H1 (cell line): ENCODE data around the gene RPL28. TPM values are rescaled to one million over a fixed set of nuclear protein-coding genes. Genes with fewer than 3 reads are reported as not detected.
"Not testable (repeated sequence)": the region's sequence is repeated elsewhere in the genome, so short reads cannot be mapped to it uniquely, and the experiment has no call there.

Source experiments
- CTCF ChIA-PET: fragments of 300-600 bp; sonication (Branson Sonifier 250); formaldehyde crosslinking; loops from one replicate; lab custom pipeline; 2021; ENCODE audit not compliant: partially characterized antibody; lab: Charles Lee
- POLR2A ChIA-PET: fragments of 300-600 bp; sonication (Branson Sonifier 250); formaldehyde crosslinking; loops from one replicate; lab custom pipeline; 2021; ENCODE audit warnings: inconsistent platforms; ENCODE audit not compliant: partially characterized antibody; lab: Charles Lee
- DNase-seq, 2 experiments: peaks; one replicate each; pipeline versions ENCODE4 v3.0.0 to v3.0.0-alpha.2; 2010 to 2022; ENCODE audit warnings: low spot score in 2 of 2, low read depth in 1 of 2, mixed read lengths in 1 of 2
- FAIRE-seq: peaks from 2 replicates; lab custom pipeline; 2011; peaks lifted over from hg19 to GRCh38; lab: Jason Lieb, UNC
- H2AFZ ChIP-seq: 2 replicates; pipeline ENCODE4 v1.8.1; 2012; ENCODE audit warnings: low read length, inconsistent platforms
- H2AK5ac ChIP-seq: 2 replicates; pipeline ENCODE4 v1.6.1; 2013; ENCODE audit warnings: low read depth, low read length
- H2BK120ac ChIP-seq: replicated peaks from 2 replicates; pipeline ENCODE3; 2013; ENCODE audit warnings: low read depth, low read length, inconsistent platforms
- H2BK12ac ChIP-seq: 2 replicates; pipeline ENCODE4 v1.6.1; 2013; ENCODE audit warnings: low read depth, low read length
- H2BK15ac ChIP-seq: 2 replicates; pipeline ENCODE4 v1.6.1; 2013; ENCODE audit warnings: low read length
- H2BK20ac ChIP-seq: 2 replicates; pipeline ENCODE4 v1.6.1; 2013; ENCODE audit warnings: low read length
- H2BK5ac ChIP-seq: 2 replicates; pipeline ENCODE4 v1.6.1; 2013; ENCODE audit warnings: low read depth, low read length
- H3K14ac ChIP-seq: 2 replicates; pipeline ENCODE4 v1.6.1; 2013; ENCODE audit warnings: inconsistent platforms; ENCODE audit not compliant: insufficient read length
- H3K18ac ChIP-seq: 2 replicates; pipeline ENCODE4 v1.6.1; 2013; ENCODE audit warnings: low read length; ENCODE audit errors: extremely low read depth
- H3K23ac ChIP-seq: 2 replicates; pipeline ENCODE4 v1.6.1; 2013; ENCODE audit warnings: inconsistent platforms; ENCODE audit not compliant: insufficient read length
- H3K23me2 ChIP-seq: 2 replicates; pipeline ENCODE4 v1.6.1; 2013; ENCODE audit warnings: low read depth, low read length
- H3K27ac ChIP-seq: 2 replicates; pipeline ENCODE4 v1.6.1; 2011; ENCODE audit warnings: low read depth, low read length, inconsistent platforms
- H3K27me3 ChIP-seq, 4 experiments: replicated peaks in 1 of 4; 1 replicate in 1 of 4; 2 replicates in 3 of 4; pipeline versions ENCODE4 v1.6.1 to v1.8.1; 2011 to 2013; ENCODE audit warnings: low read length in 3 of 4, mild to moderate bottlenecking in 3 of 4, inconsistent platforms in 2 of 4, mixed read lengths in 2 of 4, moderate library complexity in 1 of 4; ENCODE audit not compliant: control insufficient read depth in 3 of 4, insufficient read depth in 3 of 4; ENCODE audit errors: extremely low read depth in 1 of 4
- H3K36me3 ChIP-seq, 4 experiments: 2 replicates each; pipeline versions ENCODE4 v1.6.1 to v1.8.1; 2011 to 2013; ENCODE audit warnings: mild to moderate bottlenecking in 4 of 4, low read length in 3 of 4, moderate library complexity in 2 of 4, control low read depth in 1 of 4, inconsistent platforms in 1 of 4; ENCODE audit not compliant: insufficient read depth in 4 of 4, control insufficient read depth in 2 of 4
- H3K4ac ChIP-seq: replicated peaks from 2 replicates; pipeline ENCODE3; 2013; ENCODE audit warnings: low read length, low read depth, mixed read lengths, inconsistent platforms; ENCODE audit not compliant: insufficient read length
- H3K4me1 ChIP-seq, 4 experiments: replicated peaks in 1 of 4; 1 replicate in 1 of 4; 2 replicates in 3 of 4; pipeline versions ENCODE4 v1.6.1 to v1.8.1; 2011 to 2013; ENCODE audit warnings: low read length in 3 of 4, inconsistent platforms in 2 of 4, mixed read lengths in 1 of 4; ENCODE audit not compliant: insufficient read depth in 4 of 4, control insufficient read depth in 3 of 4
- H3K4me2 ChIP-seq, 2 experiments: 2 replicates each; pipeline versions ENCODE4 v1.6.1 to v1.8.1; 2011 to 2013; ENCODE audit warnings: low read depth in 2 of 2, low read length in 2 of 2, control low read depth in 1 of 2, inconsistent platforms in 1 of 2, mild to moderate bottlenecking in 1 of 2; ENCODE audit not compliant: insufficient read depth in 1 of 2
- H3K4me3 ChIP-seq, 4 experiments: fragments of 200-600, 300-600 bp in 1 of 4; sonication (generic), shearing (Covaris generic), sonication (Bioruptor Twin) in 1 of 4; 2 replicates each; pipeline versions ENCODE4 v1.5.1 to v1.8.1; 2011 to 2016; ENCODE audit warnings: low read length in 4 of 4, low read depth in 3 of 4, control low read depth in 2 of 4, inconsistent platforms in 2 of 4, mild to moderate bottlenecking in 2 of 4, mixed read lengths in 1 of 4, moderate library complexity in 1 of 4; ENCODE audit not compliant: insufficient read depth in 2 of 4; ENCODE audit errors: extremely low read depth in 1 of 4
- H3K56ac ChIP-seq: replicated peaks from 2 replicates; pipeline ENCODE3; 2013; ENCODE audit warnings: low read depth, mild to moderate bottlenecking, mixed read lengths, low read length, inconsistent platforms; ENCODE audit not compliant: insufficient read length
- H3K79me1 ChIP-seq: 2 replicates; pipeline ENCODE4 v1.6.1; 2013; ENCODE audit warnings: low read depth, low read length, control low read depth
- H3K79me2 ChIP-seq, 2 experiments: 2 replicates each; pipeline versions ENCODE4 v1.6.1 to v1.8.1; 2012 to 2013; ENCODE audit warnings: low read length in 2 of 2, mild to moderate bottlenecking in 2 of 2, inconsistent platforms in 1 of 2; ENCODE audit not compliant: insufficient read depth in 2 of 2, control insufficient read depth in 1 of 2
- H3K9ac ChIP-seq, 4 experiments: replicated peaks in 1 of 4; 1 replicate in 1 of 4; 2 replicates in 3 of 4; pipeline versions ENCODE4 v1.6.1 to v1.8.1; 2011 to 2013; ENCODE audit warnings: low read depth in 3 of 4, low read length in 3 of 4, control low read depth in 2 of 4, mild to moderate bottlenecking in 2 of 4, moderate library complexity in 2 of 4, inconsistent platforms in 1 of 4; ENCODE audit errors: extremely low read depth in 1 of 4
- H3K9me3 ChIP-seq, 2 experiments: 2 replicates each; pipeline versions ENCODE4 v1.6.1 to v1.8.1; 2012 to 2013; ENCODE audit warnings: mild to moderate bottlenecking in 2 of 2, moderate library complexity in 2 of 2, control low read depth in 1 of 2, inconsistent platforms in 1 of 2, low read depth in 1 of 2, low read length in 1 of 2, mixed read lengths in 1 of 2; ENCODE audit not compliant: insufficient read depth in 2 of 2
- H4K20me1 ChIP-seq, 2 experiments: replicated peaks in 1 of 2; 2 replicates each; pipeline versions ENCODE3 to v1.8.1; 2011 to 2013; ENCODE audit warnings: inconsistent platforms in 2 of 2, low read length in 2 of 2, mild to moderate bottlenecking in 1 of 2; ENCODE audit not compliant: insufficient read depth in 2 of 2, control insufficient read depth in 1 of 2
- H4K5ac ChIP-seq: 2 replicates; pipeline ENCODE4 v1.6.1; 2013; ENCODE audit warnings: low read length, low read depth, mixed read lengths, inconsistent platforms; ENCODE audit not compliant: insufficient read length
- H4K8ac ChIP-seq: 2 replicates; pipeline ENCODE4 v1.8.0; 2013; ENCODE audit warnings: mild to moderate bottlenecking, moderate library complexity, low read length, inconsistent platforms; ENCODE audit not compliant: insufficient read depth; ENCODE audit errors: extremely low read depth
- H4K91ac ChIP-seq: replicated peaks from 2 replicates; pipeline ENCODE3; 2013; ENCODE audit warnings: low read length, mixed read lengths, inconsistent platforms; ENCODE audit not compliant: insufficient read length
- PHF8 ChIP-seq: fragments of 200-600 bp; sonication (generic); conservative IDR thresholded peaks from 2 replicates; pipeline ENCODE4 v1.7.1; 2012; ENCODE audit warnings: low read depth, mild to moderate bottlenecking, inconsistent platforms, low read length, moderate library complexity
- POLR2A ChIP-seq, 2 experiments: IDR thresholded peaks; 1 replicate in 1 of 2; 2 replicates in 1 of 2; pipeline ENCODE4 v1.6.1; 2011; ENCODE audit warnings: low read depth in 2 of 2, low read length in 2 of 2, mild to moderate bottlenecking in 2 of 2; ENCODE audit errors: control extremely low read depth in 1 of 2
- SIN3A ChIP-seq, 2 experiments: IDR thresholded peaks in 1 of 2; conservative IDR thresholded peaks in 1 of 2; 2 replicates each; pipeline ENCODE4 v1.6.1; 2011 to 2012; ENCODE audit warnings: low read length in 2 of 2, improper control_type of control experiment in 1 of 2, low read depth in 1 of 2, mild to moderate bottlenecking in 1 of 2
- TAF1 ChIP-seq: IDR thresholded peaks from 2 replicates; pipeline ENCODE4 v1.6.1; 2011; ENCODE audit warnings: mild to moderate bottlenecking, low read depth, low read length
- TAF7 ChIP-seq: optimal IDR thresholded peaks from 2 replicates; pipeline ENCODE3; 2011; ENCODE audit warnings: low read depth, mild to moderate bottlenecking, inconsistent platforms, low read length, moderate library complexity, borderline replicate concordance
- WGBS, 2 experiments: shearing (Covaris generic) in 1 of 2; methylation state at CpG; one replicate each; pipeline versions ENCODE4 v1.1.6 to v1.1.7; 2013 to 2015; ENCODE audit warnings: low lambda C conversion rate in 2 of 2, mixed read lengths in 2 of 2, inconsistent platforms in 1 of 2, low coverage in 1 of 2, missing lambda C conversion rate in 1 of 2; ENCODE audit not compliant: insufficient replicate concordance in 2 of 2, insufficient coverage in 1 of 2, insufficient read length in 1 of 2; ENCODE audit errors: extremely low coverage in 1 of 2, missing lambda C conversion rate in 1 of 2; 5-methylcytosine and 5-hydroxymethylcytosine counted together
- polyA plus RNA-seq, 7 experiments: library from polyadenylated mRNA; depleted of rRNA in 3 of 7; stranded (reverse) in 5 of 7; unstranded in 2 of 7; fragments of >200 nt in 5 of 7; fragments of 200-250 nt in 2 of 7; gene quantifications; 1 replicate in 5 of 7; 2 replicates in 1 of 7; 4 replicates in 1 of 7; pipeline versions ENCODE4 v1.2.1 to v1.2.3, GENCODE V29; 2011 to 2013; ENCODE audit warnings: missing spikeins in 2 of 7, mixed read lengths in 2 of 7
- total RNA-seq: library from RNA; stranded (reverse); fragmentation: NEBNext Ultra II Directional; extraction: Animal tissue kit (Norgen Biotek cat#: 25700); gene quantifications from 2 replicates; pipeline ENCODE4 v1.2.1, GENCODE V29; 2021

Gene RPL28
- total and polyA plus RNA-seq, 2 of the 8 experiments (the other 6 are each of a cell fraction or from before 2014, with no cell fraction given) = 2,123 to 8,402 TPM

DNA sequence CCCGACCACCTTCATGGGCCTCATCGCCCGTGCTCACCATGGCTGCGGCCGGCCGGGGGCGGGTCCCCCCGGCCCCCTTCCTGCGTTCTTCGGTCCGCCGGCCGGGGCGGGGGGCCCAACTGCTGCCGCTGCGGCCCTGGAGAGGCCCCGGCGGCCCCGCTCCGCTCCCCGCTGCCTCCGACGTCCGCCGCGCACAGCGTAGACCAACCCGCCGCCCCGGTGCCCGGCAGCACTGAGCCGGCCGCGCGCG lies 21.7 kb downstream of the RPL28 start, which contains the start of gene UBE2S:
UBE2S (minus strand) TSS at position 239 of the 250 bp plus-strand sequence; CDS start at position 40, 199 bp downstream.
- CTCF ChIA-PET = interaction anchor here (2.2 kb wide), 1 partner anchor 23 kb away, joined by 8 read pairs; the partner anchor contains the start of gene TMEM238
- POLR2A ChIA-PET = interaction anchor here (0.6 to 34.6 kb wide), 74 partner anchors 5 to 331 kb away, joined by 3 to 874 read pairs (median 5); partner anchors contain the start of genes C19orf85, DNAAF3, EPS8L1 and FIZ1

More for the DNA sequence above, 21.7 kb downstream of the RPL28 start, which contains the start of gene UBE2S:
- peaks cover 15% of the 10 kb centered on the region for H3K79me1 ChIP-seq
- H3K27ac ChIP-seq = peak within 1 kb of the TSS; percentile 94
- H3K4me3 ChIP-seq = peak within 1 kb of the TSS; percentile 64 to 98 (median 80)
- peak within 1 kb of the TSS; percentile 62 for H3K56ac ChIP-seq
- H3K18ac ChIP-seq = peak within 1 kb of the TSS; percentile 99
- WGBS, 2 experiments = 3% methylated on average over 6 of the region's 36 CpGs; no CpG with 5 or more reads in 1 of the 2 experiments
- H3K4me1 ChIP-seq = peaks cover 0 to 20% (median 13%) of the 10 kb centered on the region in 4 experiments; a peak in 6 of 7 replicates
- H3K23ac ChIP-seq, FAIRE-seq, H3K14ac ChIP-seq, DNase-seq, H3K27me3 ChIP-seq, H3K9me3 ChIP-seq: not testable (repeated sequence)
- peak within 1 kb of the TSS; percentile 78 to 86 (median 84) for H3K9ac ChIP-seq
- H3K4ac ChIP-seq = peak within 1 kb of the TSS; percentile 94
- H3K23me2 ChIP-seq = peaks cover 13% of the 10 kb centered on the region
- H2BK15ac ChIP-seq = peak within 1 kb of the TSS; percentile 97
- peak within 1 kb of the TSS; percentile 88 to 99 for H3K4me2 ChIP-seq
- H2BK5ac ChIP-seq = peak within 1 kb of the TSS; percentile 97
- peaks cover 12 to 33% of the 10 kb centered on the region in 2 experiments for H3K79me2 ChIP-seq
- peak within 1 kb of the TSS; percentile 98 for H4K5ac ChIP-seq
- H2AFZ ChIP-seq = peak within 1 kb of the TSS; percentile 75; the same call in 1 of the 2 replicates
- H4K8ac ChIP-seq = peak within 1 kb of the TSS; percentile 97
- peak within 1 kb of the TSS; percentile 92; the same call in 1 of the 2 replicates for H2BK20ac ChIP-seq
- H4K20me1 ChIP-seq = peaks cover 28 to 29% of the 10 kb centered on the region in 2 experiments
- peaks cover 17 to 43% (median 33%) of the 10 kb centered on the region in 4 experiments for H3K36me3 ChIP-seq
- H4K91ac ChIP-seq = peak within 1 kb of the TSS; percentile 100
- H2BK120ac ChIP-seq = peak within 1 kb of the TSS; percentile 93
- TF ChIP-seq POLR2A (IDR thresholded peaks at IDR 0.05; ENCODE audit: control extremely low read depth in 1 of 2, low read depth in 2 of 2, low read length in 2 of 2) (peak in 1 of 2 experiments; percentile 96; a peak in 1 of 3 replicates), PHF8 (peak; percentile 86), TAF1 (peak; percentile 99; the same call in 1 of the 2 replicates), TAF7 (peak; percentile 97), SIN3A (conservative IDR thresholded peaks at IDR 0.05 in 1 of 2, IDR thresholded peaks at IDR 0.05 in 1 of 2; ENCODE audit: low read depth in 1 of 2, low read length in 2 of 2) (0 out of 4 replicates have a peak, but pooled peaks of 1 of the 2 experiments have one; percentile 29)
- H2BK12ac ChIP-seq = peak within 1 kb of the TSS; percentile 64
- peak within 1 kb of the TSS; percentile 95 for H2AK5ac ChIP-seq
